Hepatocyte (in vitro differentiated cells): ENCODE measurements around the gene PLLP. TPM values are rescaled to one million over a fixed set of nuclear protein-coding genes. Genes with fewer than 3 reads are reported as not detected.

Experiments used
- DNase-seq: peaks from one replicate; pipeline ENCODE4 v3.0.0-alpha.2; 2016; ENCODE audit warnings: low spot score
- H2AFZ ChIP-seq: fragments of 200-600 bp; sonication (generic); 2 replicates; pipeline ENCODE4 v1.6.0; 2016; ENCODE audit warnings: antibody characterized with exemption, mild to moderate bottlenecking
- H3K27ac ChIP-seq: fragments of 200-600 bp; sonication (generic); 2 replicates; pipeline ENCODE4 v1.5.1; 2016; ENCODE audit warnings: mild to moderate bottlenecking
- H3K27me3 ChIP-seq: fragments of 200-600 bp; sonication (generic); 2 replicates; pipeline ENCODE4 v1.6.1; 2016
- H3K36me3 ChIP-seq: fragments of 200-600 bp; sonication (generic); replicated peaks from 2 replicates; pipeline ENCODE4 v1.5.1; 2016; ENCODE audit warnings: low read depth; ENCODE audit not compliant: insufficient read depth
- H3K4me1 ChIP-seq: fragments of 200-600 bp; sonication (generic); 2 replicates; pipeline ENCODE4 v1.5.1; 2016; ENCODE audit warnings: mild to moderate bottlenecking, moderate library complexity; ENCODE audit not compliant: insufficient read depth
- H3K4me2 ChIP-seq: fragments of 200-600 bp; sonication (generic); 2 replicates; pipeline ENCODE4 v1.6.0; 2016
- H3K4me3 ChIP-seq: fragments of 200-600 bp; sonication (generic); 2 replicates; pipeline ENCODE4 v1.5.1; 2016; ENCODE audit warnings: mild to moderate bottlenecking
- H3K79me2 ChIP-seq: fragments of 200-600 bp; sonication (generic); 2 replicates; pipeline ENCODE4 v1.6.0; 2017; ENCODE audit warnings: mild to moderate bottlenecking
- H3K9me2 ChIP-seq: fragments of 200-600 bp; sonication (generic); replicated peaks from 2 replicates; pipeline ENCODE4 v1.6.0; 2017; ENCODE audit warnings: mild to moderate bottlenecking; ENCODE audit not compliant: insufficient read depth
- H3K9me3 ChIP-seq: fragments of 200-600 bp; sonication (generic); 2 replicates; pipeline ENCODE4 v1.5.1; 2016; ENCODE audit warnings: low read depth, mild to moderate bottlenecking
- H4K20me1 ChIP-seq: fragments of 200-600 bp; sonication (generic); 2 replicates; pipeline ENCODE4 v1.6.0; 2016; ENCODE audit warnings: mild to moderate bottlenecking; ENCODE audit not compliant: insufficient read depth, poor library complexity, severe bottlenecking
- CTCF ChIP-seq: fragments of 200-600 bp; sonication (generic); IDR thresholded peaks from 2 replicates; pipeline ENCODE4 v1.5.1; 2016; ENCODE audit warnings: antibody characterized with exemption, mild to moderate bottlenecking; ENCODE audit not compliant: poor library complexity
- EZH2 ChIP-seq: fragments of 200-600 bp; sonication (generic); IDR thresholded peaks from 2 replicates; pipeline ENCODE4 v1.6.1; 2016; ENCODE audit warnings: antibody characterized with exemption, mild to moderate bottlenecking, borderline replicate concordance
- EZH2phosphoT487 ChIP-seq: fragments of 200-600 bp; sonication (generic); IDR thresholded peaks from one replicate; pipeline ENCODE4 v1.6.1; 2018; ENCODE audit warnings: antibody characterized with exemption, mild to moderate bottlenecking, low read depth, moderate library complexity; ENCODE audit not compliant: unreplicated experiment, severe bottlenecking
- WGBS: methylation state at CpG from one replicate; pipeline ENCODE4 v1.1.6; 2016; ENCODE audit warnings: low lambda C conversion rate; ENCODE audit errors: missing lambda C conversion rate; 5-methylcytosine and 5-hydroxymethylcytosine counted together
- polyA plus RNA-seq: library from polyadenylated mRNA; unstranded; fragments of >200 nt; fragmentation: Nextera tagmentation; extraction: Ambion mirVana; gene quantifications from 2 replicates; pipeline ENCODE4 v1.2.1, GENCODE V29; 2016
- total RNA-seq: library from RNA; depleted of rRNA; stranded (reverse); fragments of >200 nt; gene quantifications from 2 replicates; pipeline ENCODE4 v1.2.3, GENCODE V29; 2014

PLLP gene
- total and polyA plus RNA-seq, 2 experiments from 2014 or later = 38.7 to 42.3 TPM

- Histone ChIP-seq H3K27me3 (peaks cover 3% of the 10 kb centered on the region), H3K9me2 (no peaks in the 10 kb centered on the region), H3K4me2 (peak overlapping the region; percentile 97), H3K9me3 (no peaks in the 10 kb centered on the region), H4K20me1 (no peaks in the 10 kb centered on the region), H2AFZ (peak overlapping the region; percentile 89), H3K36me3 (no peaks in the 10 kb centered on the region), H3K27ac (peak overlapping the region; percentile 82), H3K4me3 (peak overlapping the region; percentile 60), H3K4me1 (peaks cover 8% of the 10 kb centered on the region), H3K79me2 (peaks cover 32% of the 10 kb centered on the region)
- no peak for TF ChIP-seq CTCF
- TF ChIP-seq EZH2phosphoT487 = no peak
- WGBS = 60% methylated on average over 24 of the region's 24 CpGs
- DNase-seq = peak; percentile 67
Measured at GRCh38 chr16:57283214-57283958, 1.1 kb downstream of the PLLP start.

GRCh38 chr16:57282510-57283213 is 1.8 kb downstream of the PLLP start:
- H4K20me1 ChIP-seq = no peaks in the 10 kb centered on the region
- H3K4me3 ChIP-seq = no peak overlapping the region
- 81% methylated on average over 8 of the region's 8 CpGs for WGBS
- peaks cover 12% of the 10 kb centered on the region for H3K4me1 ChIP-seq
- H3K4me2 ChIP-seq = peak overlapping the region; percentile 97
- H3K9me2 ChIP-seq = no peaks in the 10 kb centered on the region
- H3K9me3 ChIP-seq = no peaks in the 10 kb centered on the region
- H3K36me3 ChIP-seq = no peaks in the 10 kb centered on the region
- no peak overlapping the region for H2AFZ ChIP-seq
- H3K27ac ChIP-seq = peak overlapping the region; percentile 82
- no peak for TF ChIP-seq CTCF
- no peak for TF ChIP-seq EZH2phosphoT487
- no peak for TF ChIP-seq EZH2
- DNase-seq = no peak
- H3K79me2 ChIP-seq = peaks cover 38% of the 10 kb centered on the region
- H3K27me3 ChIP-seq = peaks cover 3% of the 10 kb centered on the region

GRCh38 chr16:57281791-57282190 is 2.7 kb downstream of the PLLP start:
- TF ChIP-seq EZH2 (no peak), CTCF (no peak), EZH2phosphoT487 (no peak)
- WGBS = 96% methylated on average over 3 of the region's 3 CpGs
- H3K4me1 ChIP-seq = peaks cover 17% of the 10 kb centered on the region

More at GRCh38 chr16:57281791-57282190, 2.7 kb downstream of the PLLP start:
- DNase-seq = no peak
- Histone ChIP-seq H3K4me2 (peak overlapping the region; percentile 97), H3K9me3 (no peaks in the 10 kb centered on the region), H3K36me3 (no peaks in the 10 kb centered on the region), H3K9me2 (no peaks in the 10 kb centered on the region), H3K4me3 (no peak overlapping the region), H4K20me1 (no peaks in the 10 kb centered on the region), H3K27me3 (peaks cover 3% of the 10 kb centered on the region), H3K27ac (no peak overlapping the region), H3K79me2 (peaks cover 44% of the 10 kb centered on the region), H2AFZ (no peak overlapping the region)
